Naive thymus-derived CD8-positive, alpha-beta T cell (primary cell): ENCODE data around the gene ICA1. TPM values are rescaled to one million over a fixed set of nuclear protein-coding genes. Genes with fewer than 3 reads are reported as not detected.

Experiments used
- ATAC-seq, 2 donors: fragments of 150-1000 bp; cut with Tn5 transposase in 1 of 2; sonication (Bioruptor Pico), chemical (Tn5 transposase) in 1 of 2; 1 replicate in 1 of 2; 2 replicates in 1 of 2; pipeline ENCODE4 v1.10.0; 2021; ENCODE audit warnings: mild to moderate bottlenecking in 2 of 2, moderate library complexity in 2 of 2
- POLR2A ChIA-PET: fragments of 350-600 bp; sonication (Branson Sonifier 250); formaldehyde crosslinking; loops from one replicate; lab custom pipeline; 2021; ENCODE audit warnings: antibody characterized with exemption; lab: Charles Lee
- DNase-seq, 10 donors: peaks; one replicate each; pipeline versions ENCODE4 v3.0.0 to v3.0.0-alpha.2; 2020 to 2022
- H3K27ac Mint-ChIP-seq, 10 donors: one replicate each; pipeline ENCODE4 v1.8.0; 2020 to 2022; ENCODE audit warnings: mild to moderate bottlenecking in 10 of 10, mixed read lengths in 10 of 10, moderate library complexity in 4 of 10, inconsistent platforms in 1 of 10
- H3K27me3 Mint-ChIP-seq, 5 donors: one replicate each; pipeline ENCODE4 v1.8.0; 2021 to 2022; ENCODE audit warnings: mixed read lengths in 5 of 5
- H3K36me3 Mint-ChIP-seq, 3 donors: one replicate each; pipeline ENCODE4 v1.8.0; 2020 to 2022; ENCODE audit warnings: mixed read lengths in 3 of 3, mild to moderate bottlenecking in 2 of 3, inconsistent platforms in 1 of 3
- H3K4me1 Mint-ChIP-seq, 4 donors: one replicate each; pipeline ENCODE4 v1.8.0; 2021 to 2022; ENCODE audit warnings: mixed read lengths in 4 of 4
- H3K4me3 Mint-ChIP-seq, 10 donors: one replicate each; pipeline ENCODE4 v1.8.0; 2020 to 2022; ENCODE audit warnings: mild to moderate bottlenecking in 10 of 10, mixed read lengths in 10 of 10, moderate library complexity in 6 of 10, inconsistent platforms in 1 of 10
- H3K9me3 Mint-ChIP-seq, 9 donors: one replicate each; pipeline ENCODE4 v1.8.0; 2020 to 2022; ENCODE audit warnings: mixed read lengths in 9 of 9, mild to moderate bottlenecking in 3 of 9, inconsistent platforms in 1 of 9, moderate library complexity in 1 of 9
- polyA plus RNA-seq, 3 donors: library from polyadenylated mRNA; unstranded; fragments of 300-500 nt; fragmentation: Illumina TruSeq; gene quantifications; one replicate each; pipeline ENCODE4 v1.2.3, GENCODE V29; 2021
- total RNA-seq, 8 experiments: library from RNA in 2 of 8; stranded (reverse) in 2 of 8; gene quantifications; one replicate each; pipeline ENCODE4 v1.2.3 and lab custom pipeline; 2021 to 2026

Gene ICA1
- total and polyA plus RNA-seq, 5 experiments from 2014 or later, result 0.71 to 1.3 (median 1.1) TPM; not detected in 1

DNA sequence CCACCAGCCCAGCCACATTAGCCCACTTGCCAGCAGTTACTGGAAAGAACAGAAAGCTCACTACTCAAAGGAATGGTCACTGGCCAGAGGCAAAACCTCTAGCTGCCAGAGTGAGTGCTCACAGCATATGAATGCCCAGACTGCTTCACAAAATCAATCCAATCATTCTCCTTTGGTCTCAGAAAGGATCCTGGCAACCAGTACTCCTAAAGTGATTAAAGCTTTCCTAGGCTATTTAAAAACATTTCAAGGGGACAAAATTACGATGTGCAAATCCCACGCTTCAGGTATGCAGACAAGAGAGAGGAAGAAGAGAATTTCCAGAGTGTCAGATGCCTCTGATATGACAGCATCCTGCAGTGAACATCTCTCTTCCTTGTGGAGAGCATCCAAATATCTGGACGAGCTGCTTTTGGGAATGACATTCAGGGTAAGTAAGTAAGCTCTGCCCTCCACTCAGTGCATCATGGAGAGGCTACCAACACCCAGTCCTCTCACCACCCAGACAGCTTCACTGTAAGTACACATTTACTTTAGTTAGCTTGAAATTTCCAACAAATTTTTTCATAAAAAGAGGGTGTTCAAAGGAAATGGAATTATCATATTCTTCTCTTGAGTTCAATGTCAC, 25.1 kb downstream of the ICA1 start:
- Mint-ChIP-seq H3K27me3 (peaks cover 11 to 24% (median 12%) of the 10 kb centered on the region in 5 donors), H3K36me3 (peaks cover 0 to 4% (median 0%) of the 10 kb centered on the region in 3 donors), H3K4me1 (no peaks in the 10 kb centered on the region), H3K4me3 (no peak overlapping the region), H3K9me3 (peaks cover 0 to 19% (median 4%) of the 10 kb centered on the region in 9 donors), H3K27ac (no peak overlapping the region)
- ATAC-seq (no peak), DNase-seq (no peak)
- POLR2A ChIA-PET, result no interaction called here

DNA sequence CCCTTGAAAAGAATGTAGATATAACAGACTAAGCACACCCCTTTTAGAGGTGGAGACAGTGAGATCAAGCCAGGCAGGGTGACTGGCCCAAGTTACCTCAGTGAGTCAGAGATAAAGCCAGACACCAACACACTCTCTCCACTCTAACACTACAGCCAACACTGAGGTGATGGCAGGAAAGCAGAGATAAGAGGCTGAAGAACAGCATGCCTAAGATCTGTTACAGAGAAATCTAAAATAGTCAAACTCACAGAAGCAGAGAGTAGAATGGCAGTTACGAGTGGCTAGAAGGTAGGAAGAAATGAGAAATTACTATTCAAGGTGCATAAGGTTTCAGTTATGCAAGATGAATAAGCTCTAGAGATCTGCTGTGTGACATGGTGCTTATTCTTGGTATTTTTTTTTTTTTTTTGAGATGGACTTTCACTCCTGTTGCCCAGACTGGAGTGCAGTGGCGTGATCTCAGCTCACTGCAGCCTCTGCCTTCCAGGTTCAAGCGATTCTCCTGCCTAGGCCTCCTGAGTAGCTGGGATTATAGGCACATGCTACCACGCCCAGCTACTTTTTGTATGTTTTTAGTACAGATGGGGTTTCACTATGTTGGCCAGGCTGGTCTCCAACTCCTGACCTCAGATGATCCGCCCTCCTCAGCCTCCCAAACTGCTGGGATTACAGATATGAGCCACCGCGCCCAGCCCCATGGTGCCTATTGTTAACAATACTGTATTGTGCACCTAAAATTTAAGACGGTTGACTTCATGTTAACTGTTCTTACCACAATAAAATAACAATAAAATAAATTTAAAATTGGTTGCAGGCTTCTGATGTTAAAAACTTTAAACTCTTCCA, 28.7 kb downstream of the ICA1 start:
- ATAC-seq (no peak), DNase-seq (no peak)

DNA sequence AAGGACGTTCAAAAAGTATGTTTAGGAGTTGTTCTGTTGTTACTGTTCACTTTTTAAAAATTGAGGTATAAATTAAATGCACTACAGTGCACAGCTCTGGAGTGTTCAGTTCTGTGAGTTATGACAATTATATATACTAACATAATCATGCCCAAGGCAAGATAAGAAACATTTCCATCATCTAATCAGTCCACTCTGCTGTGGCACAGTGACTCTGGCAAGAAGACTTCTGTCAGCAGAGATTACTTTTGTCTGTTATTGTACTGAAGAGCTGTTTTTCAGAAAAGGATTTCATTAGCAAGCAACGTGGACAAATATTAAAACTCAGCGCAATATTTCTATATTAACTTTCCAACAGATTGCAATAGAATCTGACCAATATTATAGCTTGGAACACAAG, 32.0 kb downstream of the ICA1 start:
- H3K9me3 Mint-ChIP-seq, result no peaks in the 10 kb centered on the region
- ATAC-seq (no peak), DNase-seq (no peak)
- peaks cover 9 to 15% (median 13%) of the 10 kb centered on the region in 5 donors for H3K27me3 Mint-ChIP-seq
- H3K4me3 Mint-ChIP-seq, result no peak overlapping the region
- H3K36me3 Mint-ChIP-seq, result no peaks in the 10 kb centered on the region
- H3K27ac Mint-ChIP-seq, result no peak overlapping the region
- H3K4me1 Mint-ChIP-seq, result peaks cover 2 to 5% (median 3%) of the 10 kb centered on the region in 4 donors
- POLR2A ChIA-PET, result no interaction called here

More for the DNA sequence above, 28.7 kb downstream of the ICA1 start:
- no peaks in the 10 kb centered on the region for H3K9me3 Mint-ChIP-seq
- no peaks in the 10 kb centered on the region for H3K36me3 Mint-ChIP-seq
- no peak overlapping the region for H3K27ac Mint-ChIP-seq
- H3K4me1 Mint-ChIP-seq, result no peaks in the 10 kb centered on the region
- no peak overlapping the region for H3K4me3 Mint-ChIP-seq
- POLR2A ChIA-PET, result no interaction called here
- H3K27me3 Mint-ChIP-seq, result peaks cover 0 to 7% (median 3%) of the 10 kb centered on the region in 5 donors

DNA sequence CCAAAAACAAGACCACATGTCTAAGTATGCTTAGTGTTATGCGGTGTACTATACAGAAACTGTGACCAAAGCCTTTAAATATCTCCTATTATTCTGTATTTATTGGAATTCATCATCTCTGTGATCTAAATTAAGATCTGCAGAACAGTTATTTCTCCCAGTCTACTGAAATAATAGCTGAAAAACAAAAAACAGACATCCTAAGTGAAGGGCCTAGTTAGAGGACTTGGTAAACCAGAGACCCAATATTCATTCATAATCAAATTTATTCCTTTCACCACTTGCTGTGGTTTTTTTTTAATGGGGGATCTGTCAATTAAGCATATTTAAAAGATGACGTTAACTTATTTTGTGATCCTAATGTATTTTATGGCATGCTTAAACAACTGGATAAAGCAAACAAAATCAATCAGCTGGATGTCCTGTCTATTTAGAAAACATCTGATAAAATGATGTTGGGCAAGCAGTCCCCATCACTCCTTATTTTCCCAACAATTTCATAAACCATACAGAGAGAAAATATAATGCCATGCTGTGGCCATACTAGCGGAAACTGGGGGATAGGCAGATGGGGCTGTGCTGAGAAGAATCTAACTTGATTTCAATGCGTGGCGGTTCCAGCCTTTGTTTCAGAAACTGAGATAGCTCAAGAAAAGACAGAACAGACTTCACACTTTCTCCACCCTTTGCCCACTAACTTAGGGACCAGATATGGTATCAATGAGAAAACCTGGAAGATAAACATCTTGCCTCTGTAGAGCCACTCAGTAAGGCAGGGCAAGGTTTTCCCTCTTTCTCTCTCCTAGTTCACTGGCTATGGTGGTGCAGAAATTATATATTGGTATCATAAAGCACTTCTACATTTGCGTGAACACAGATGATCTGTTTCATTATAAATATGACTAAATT, 32.9 kb downstream of the ICA1 start:
- H3K27me3 Mint-ChIP-seq, result peaks cover 10 to 15% (median 13%) of the 10 kb centered on the region in 5 donors
- no peak overlapping the region for H3K4me3 Mint-ChIP-seq
- H3K9me3 Mint-ChIP-seq, result no peaks in the 10 kb centered on the region
- POLR2A ChIA-PET, result no interaction called here
- no peaks in the 10 kb centered on the region for H3K36me3 Mint-ChIP-seq
- no peak overlapping the region for H3K27ac Mint-ChIP-seq
- no peak for DNase-seq
- H3K4me1 Mint-ChIP-seq, result peaks cover 2 to 5% (median 3%) of the 10 kb centered on the region in 4 donors
- no peak for ATAC-seq

GRCh38 chr7:8228068-8228467, 33.9 kb downstream of the ICA1 start:
- Mint-ChIP-seq H3K4me1 (peaks cover 2 to 5% (median 3%) of the 10 kb centered on the region in 4 donors), H3K27me3 (peaks cover 9 to 14% (median 13%) of the 10 kb centered on the region in 5 donors), H3K9me3 (no peaks in the 10 kb centered on the region), H3K4me3 (no peak overlapping the region), H3K36me3 (no peaks in the 10 kb centered on the region), H3K27ac (no peak overlapping the region)
- DNase-seq (no peak), ATAC-seq (no peak)
- POLR2A ChIA-PET, result no interaction called here

DNA sequence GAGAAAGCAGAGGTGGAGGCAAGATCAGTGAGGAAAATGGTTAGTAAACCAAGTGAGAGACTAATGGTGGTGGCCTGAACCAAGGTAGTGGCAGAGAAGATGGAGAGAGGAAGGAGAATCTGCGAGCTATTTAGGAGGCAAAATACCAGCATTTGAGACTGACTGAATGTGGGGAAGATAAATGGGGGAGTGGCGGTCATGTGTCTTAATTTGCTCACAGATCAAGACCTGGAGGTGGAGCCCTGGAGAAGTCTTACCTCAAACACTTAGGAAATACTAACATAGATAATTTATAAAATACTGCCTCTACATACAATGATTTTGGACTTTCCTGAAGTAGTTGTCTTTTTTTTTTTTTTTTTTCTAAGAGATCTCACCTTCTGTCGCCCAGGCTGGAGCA, 34.7 kb downstream of the ICA1 start:
- Mint-ChIP-seq H3K27ac (no peak overlapping the region), H3K4me1 (peaks cover 2 to 5% (median 3%) of the 10 kb centered on the region in 4 donors), H3K9me3 (no peaks in the 10 kb centered on the region), H3K4me3 (no peak overlapping the region), H3K36me3 (no peaks in the 10 kb centered on the region), H3K27me3 (peaks cover 9 to 14% (median 13%) of the 10 kb centered on the region in 5 donors)
- no peak for DNase-seq
- no peak for ATAC-seq
- POLR2A ChIA-PET, result no interaction called here

GRCh38 chr7:8226501-8226900, 35.5 kb downstream of the ICA1 start:
- H3K4me1 Mint-ChIP-seq, result peaks cover 2 to 5% (median 3%) of the 10 kb centered on the region in 4 donors
- H3K36me3 Mint-ChIP-seq, result no peaks in the 10 kb centered on the region
- POLR2A ChIA-PET, result no interaction called here
- H3K27me3 Mint-ChIP-seq, result peaks cover 9 to 14% (median 13%) of the 10 kb centered on the region in 5 donors
- H3K27ac Mint-ChIP-seq, result no peak overlapping the region
- no peak overlapping the region for H3K4me3 Mint-ChIP-seq
- DNase-seq (no peak), ATAC-seq (peak in 1 of 2 donors; percentile 43)
- no peaks in the 10 kb centered on the region for H3K9me3 Mint-ChIP-seq

GRCh38 chr7:8221567-8221966, 40.4 kb downstream of the ICA1 start:
- no peak overlapping the region for H3K4me3 Mint-ChIP-seq
- peak overlapping the region in 1 of 10 donors; percentile 39 for H3K27ac Mint-ChIP-seq
- H3K36me3 Mint-ChIP-seq, result no peaks in the 10 kb centered on the region
- H3K4me1 Mint-ChIP-seq, result peaks cover 4 to 5% (median 5%) of the 10 kb centered on the region in 4 donors
- POLR2A ChIA-PET, result no interaction called here
- DNase-seq (no peak), ATAC-seq (no peak)
- H3K9me3 Mint-ChIP-seq, result no peaks in the 10 kb centered on the region
- H3K27me3 Mint-ChIP-seq, result peaks cover 2 to 10% (median 4%) of the 10 kb centered on the region in 5 donors

DNA sequence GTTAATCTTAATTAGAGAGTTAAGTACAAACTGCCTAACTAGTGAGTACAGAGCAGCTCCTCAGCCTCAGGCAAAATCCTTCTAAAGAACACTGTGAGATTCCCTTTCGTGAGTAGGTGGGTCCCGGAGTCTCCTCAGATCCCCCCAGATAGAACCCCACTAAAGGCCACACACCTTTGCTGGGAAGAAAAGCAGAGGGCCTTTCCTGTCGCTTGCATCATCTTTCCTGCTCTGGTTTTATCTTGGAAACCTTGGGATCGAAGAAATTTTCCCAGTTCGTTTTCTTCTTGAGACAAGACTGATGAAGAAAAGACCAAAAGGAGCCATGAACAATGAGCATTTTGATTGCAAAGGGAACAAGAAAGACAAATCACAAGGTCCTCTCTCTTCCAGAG, 40.9 kb downstream of the ICA1 start:
- POLR2A ChIA-PET, result no interaction called here
- DNase-seq, result no peak
- no peaks in the 10 kb centered on the region for H3K36me3 Mint-ChIP-seq
- no peak for ATAC-seq
- H3K27me3 Mint-ChIP-seq, result peaks cover 0 to 7% (median 1%) of the 10 kb centered on the region in 5 donors
- no peaks in the 10 kb centered on the region for H3K9me3 Mint-ChIP-seq
- no peak overlapping the region for H3K4me3 Mint-ChIP-seq
- peak overlapping the region in 1 of 10 donors; percentile 17 for H3K27ac Mint-ChIP-seq
- H3K4me1 Mint-ChIP-seq, result peaks cover 0 to 2% (median 2%) of the 10 kb centered on the region in 4 donors

DNA sequence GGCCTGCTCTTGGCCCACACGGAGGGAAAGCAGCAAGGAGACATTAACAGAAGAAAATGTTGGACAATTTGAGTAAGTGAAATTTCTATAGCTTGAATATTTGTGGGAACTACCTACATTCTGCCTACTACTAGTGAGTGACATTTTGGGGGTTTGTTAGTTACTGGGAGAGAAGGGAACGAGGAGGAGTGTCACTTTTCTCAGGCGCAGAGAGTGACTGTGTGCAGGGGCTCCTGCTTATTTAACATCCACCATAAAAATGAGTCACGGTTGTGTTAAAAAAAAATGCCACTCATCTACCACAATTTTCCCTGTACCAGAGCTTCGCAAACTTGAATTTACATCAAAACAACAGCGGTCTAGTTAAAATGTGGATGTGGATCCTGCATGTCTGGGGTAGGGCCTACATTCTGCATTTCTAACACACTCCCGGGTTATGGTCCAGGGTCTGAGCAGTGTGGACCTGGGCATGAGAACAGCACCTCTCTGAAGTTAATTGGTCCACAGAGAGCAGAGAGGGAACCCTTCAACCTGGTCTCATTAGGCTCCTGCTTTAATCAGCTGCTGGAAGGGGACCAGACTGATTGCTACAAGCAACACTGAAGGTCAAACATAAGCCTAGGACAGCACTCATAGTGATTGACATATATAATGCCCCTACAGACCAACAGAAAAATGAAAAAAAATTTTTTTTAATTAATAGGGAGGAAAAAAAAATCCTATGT, 41.4 kb downstream of the ICA1 start:
- Mint-ChIP-seq H3K9me3 (no peaks in the 10 kb centered on the region), H3K4me1 (peaks cover 0 to 2% (median 2%) of the 10 kb centered on the region in 4 donors), H3K27me3 (peaks cover 0 to 5% (median 0%) of the 10 kb centered on the region in 5 donors), H3K36me3 (no peaks in the 10 kb centered on the region), H3K27ac (no peak overlapping the region), H3K4me3 (no peak overlapping the region)
- ATAC-seq (no peak), DNase-seq (no peak)
- POLR2A ChIA-PET, result interaction anchor here (0.9 kb wide), 1 partner anchor 580 kb away, joined by 3 read pairs; the partner anchor contains the start of gene UMAD1

DNA sequence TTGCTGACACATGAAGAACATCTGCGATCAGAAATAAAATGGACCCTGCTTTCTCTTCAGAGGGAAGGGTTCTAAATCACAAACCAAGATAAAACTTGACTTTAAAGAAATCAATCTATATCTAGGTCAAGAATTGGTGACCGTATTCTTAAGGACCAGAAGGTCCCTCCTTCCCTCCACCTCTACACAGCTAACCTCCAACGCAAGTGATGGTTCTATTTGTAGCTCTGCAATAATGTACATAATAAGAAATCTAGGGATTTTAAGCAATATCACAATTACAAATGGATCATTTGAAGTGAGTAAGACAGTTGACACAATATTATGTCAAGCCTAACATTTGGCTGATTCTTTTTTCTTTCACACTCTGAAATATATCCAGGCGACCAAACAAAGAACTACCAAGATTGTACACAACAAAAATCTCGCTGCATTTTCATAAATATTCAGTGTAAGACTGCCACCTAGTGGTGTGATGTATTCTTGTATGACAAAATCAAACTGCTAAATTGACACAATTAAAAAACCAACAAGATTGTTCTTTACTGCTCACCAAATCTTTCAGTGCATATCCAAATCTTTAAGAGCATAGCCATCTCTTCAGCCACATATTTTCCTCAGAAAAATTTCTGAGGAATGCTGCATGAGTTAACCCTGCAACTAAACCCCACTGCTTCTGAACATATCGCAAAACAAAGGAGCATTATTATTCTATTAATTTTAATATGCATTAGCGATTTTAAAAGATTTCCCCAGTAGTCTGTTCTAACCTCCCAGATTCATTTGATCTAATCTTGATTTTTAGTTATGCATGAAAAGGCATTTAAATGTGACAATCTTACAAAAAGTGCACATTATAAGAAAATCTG, 44.5 kb downstream of the ICA1 start:
- Mint-ChIP-seq H3K27me3 (no peaks in the 10 kb centered on the region), H3K4me1 (peaks cover 0 to 2% (median 2%) of the 10 kb centered on the region in 4 donors), H3K36me3 (no peaks in the 10 kb centered on the region), H3K27ac (peak overlapping the region in 1 of 10 donors; percentile 34), H3K4me3 (no peak overlapping the region), H3K9me3 (no peaks in the 10 kb centered on the region)
- DNase-seq (peak in 6 of 10 donors; percentile 11 to 76 (median 60)), ATAC-seq (peak; percentile 63 to 65)
- POLR2A ChIA-PET, result no interaction called here
